ENCODE data around the gene OR52W1. TPM values are rescaled to one million over a fixed set of nuclear protein-coding genes. Genes with fewer than 3 reads are reported as not detected.
A peak's percentile ranks its signal among the peaks of the same experiment; 100 is the strongest.

OR52W1 gene
- total RNA-seq, 2 donors from 2014 or later = not detected

DNA sequence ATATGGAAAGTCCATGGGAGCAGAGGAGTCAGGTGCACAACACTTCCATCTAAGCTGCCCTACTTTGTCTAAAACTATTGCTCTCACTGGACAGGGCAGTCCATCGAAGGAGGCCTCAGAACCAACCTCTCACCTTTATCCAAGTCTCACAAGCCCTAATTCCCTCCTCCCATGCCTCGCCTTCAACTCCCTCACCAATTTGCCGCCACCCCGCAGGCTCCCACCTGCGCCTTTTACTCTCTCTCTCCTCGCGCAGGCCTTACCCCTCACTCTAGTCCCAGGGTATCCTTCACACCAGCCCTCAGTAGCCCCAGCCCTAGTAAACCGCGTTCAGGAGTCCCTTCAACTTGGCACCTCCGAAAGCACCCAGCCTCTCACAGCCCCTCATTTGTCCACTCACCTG lies 35.0 kb downstream of the OR52W1 start:
- Histone ChIP-seq H3K4me1 (ENCODE audit: control insufficient read depth in 1 of 2, low read depth in 2 of 2) (peaks cover 8 to 18% of the 10 kb centered on the region in 2 donors), H3K4me3 (peak overlapping the region; percentile 93), H3K27me3 (replicated peaks; ENCODE audit: insufficient read depth) (no peaks in the 10 kb centered on the region), H3K27ac (peak overlapping the region; percentile 60 to 80), H3K9me3 (no peaks in the 10 kb centered on the region), H3K36me3 (no peaks in the 10 kb centered on the region)
- TF ChIP-seq, protein P1, sequence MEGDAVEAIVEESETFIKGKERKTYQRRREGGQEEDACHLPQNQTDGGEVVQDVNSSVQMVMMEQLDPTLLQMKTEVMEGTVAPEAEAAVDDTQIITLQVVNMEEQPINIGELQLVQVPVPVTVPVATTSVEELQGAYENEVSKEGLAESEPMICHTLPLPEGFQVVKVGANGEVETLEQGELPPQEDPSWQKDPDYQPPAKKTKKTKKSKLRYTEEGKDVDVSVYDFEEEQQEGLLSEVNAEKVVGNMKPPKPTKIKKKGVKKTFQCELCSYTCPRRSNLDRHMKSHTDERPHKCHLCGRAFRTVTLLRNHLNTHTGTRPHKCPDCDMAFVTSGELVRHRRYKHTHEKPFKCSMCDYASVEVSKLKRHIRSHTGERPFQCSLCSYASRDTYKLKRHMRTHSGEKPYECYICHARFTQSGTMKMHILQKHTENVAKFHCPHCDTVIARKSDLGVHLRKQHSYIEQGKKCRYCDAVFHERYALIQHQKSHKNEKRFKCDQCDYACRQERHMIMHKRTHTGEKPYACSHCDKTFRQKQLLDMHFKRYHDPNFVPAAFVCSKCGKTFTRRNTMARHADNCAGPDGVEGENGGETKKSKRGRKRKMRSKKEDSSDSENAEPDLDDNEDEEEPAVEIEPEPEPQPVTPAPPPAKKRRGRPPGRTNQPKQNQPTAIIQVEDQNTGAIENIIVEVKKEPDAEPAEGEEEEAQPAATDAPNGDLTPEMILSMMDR (IDR thresholded peaks at IDR 0.05) = no peak
- no peak for ATAC-seq (ENCODE audit: insufficient number of reproducible peaks, low FRiP score, low read depth)
- no peak for DNase-seq (ENCODE audit: low spot score)

DNA sequence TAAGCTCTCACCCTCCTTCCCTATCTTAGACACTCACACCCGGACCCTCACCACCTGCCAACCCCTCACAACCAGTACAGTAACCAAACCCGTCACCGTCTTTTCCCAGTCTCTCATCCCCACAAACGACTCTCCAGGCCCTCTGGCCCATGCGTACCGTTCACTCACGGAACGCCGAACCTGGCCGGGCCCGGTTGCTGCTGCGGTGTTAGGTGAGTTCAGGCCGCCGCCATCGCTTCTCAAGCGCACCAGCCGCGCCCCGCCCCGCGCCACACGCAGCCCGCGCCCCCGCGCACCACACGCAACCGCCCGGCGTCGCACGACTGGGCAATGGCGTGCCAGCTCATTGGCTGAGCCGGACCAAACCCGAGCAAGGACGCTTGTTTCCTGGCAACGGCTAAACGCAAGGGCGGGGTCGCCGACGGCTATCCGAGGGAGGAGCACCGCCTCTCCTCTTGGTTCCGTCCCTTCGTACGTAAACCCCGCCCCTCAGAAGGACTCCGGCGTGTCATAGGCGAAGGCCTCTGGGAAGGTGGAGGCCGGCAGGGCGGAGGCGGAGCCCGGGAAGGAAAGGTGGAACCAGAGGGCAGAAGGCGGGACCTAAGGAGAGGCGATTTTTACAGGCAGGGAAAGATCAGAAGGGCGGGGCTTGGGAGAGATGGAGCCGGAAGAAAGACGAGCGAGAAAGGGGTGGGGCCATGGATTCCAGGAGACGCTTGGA lies 35.5 kb downstream of the OR52W1 start, which contains the start of gene FHIP1B:
Gene FHIP1B (minus strand): TSS at position 250 of the 721 bp plus-strand sequence. CDS start 10,120 bp downstream, outside the sequence.
- DNase-seq (ENCODE audit: low spot score) = peak; percentile 100
- ATAC-seq (ENCODE audit: insufficient number of reproducible peaks, low FRiP score, low read depth) = peak; percentile 99

DNA sequence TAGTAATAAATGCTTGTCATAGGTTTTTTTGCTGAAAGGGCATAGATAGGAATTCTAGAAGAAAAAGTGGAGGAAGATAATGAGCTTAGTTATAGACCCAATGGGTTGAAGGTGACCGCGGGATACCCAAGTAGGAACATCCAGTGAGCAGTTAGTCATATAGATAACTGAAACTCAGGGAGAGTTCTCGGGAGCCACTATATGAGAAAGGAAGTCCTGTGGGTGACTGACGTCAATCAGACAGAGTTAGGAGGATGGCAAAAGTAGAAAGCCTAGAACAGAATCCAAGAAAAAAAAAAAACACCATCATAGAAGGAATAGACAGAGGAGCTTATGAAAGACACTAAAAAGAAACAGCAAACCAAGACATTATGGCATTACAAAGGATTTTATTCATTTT lies 38.2 kb downstream of the OR52W1 start:
- DNase-seq (ENCODE audit: low spot score) (no peak), ATAC-seq (ENCODE audit: insufficient number of reproducible peaks, low FRiP score, low read depth) (no peak)
- TF ChIP-seq, protein P1 (IDR thresholded peaks at IDR 0.05) = no peak
- peaks cover 8 to 18% of the 10 kb centered on the region in 2 donors for H3K4me1 ChIP-seq (ENCODE audit: control insufficient read depth in 1 of 2, low read depth in 2 of 2)
- H3K4me3 ChIP-seq = no peak overlapping the region
- H3K9me3 ChIP-seq = no peaks in the 10 kb centered on the region
- H3K27ac ChIP-seq = no peak overlapping the region
- H3K36me3 ChIP-seq = no peaks in the 10 kb centered on the region
- H3K27me3 ChIP-seq (replicated peaks; ENCODE audit: insufficient read depth) = no peaks in the 10 kb centered on the region

More for the DNA sequence above, 35.5 kb downstream of the OR52W1 start, which contains the start of gene FHIP1B:
- TF ChIP-seq, protein P1 (IDR thresholded peaks at IDR 0.05) = no peak
- H3K9me3 ChIP-seq = no peaks in the 10 kb centered on the region
- H3K4me1 ChIP-seq (ENCODE audit: control insufficient read depth in 1 of 2, low read depth in 2 of 2) = peaks cover 8 to 18% of the 10 kb centered on the region in 2 donors
- no peaks in the 10 kb centered on the region for H3K36me3 ChIP-seq
- peak within 1 kb of the TSS; percentile 93 for H3K4me3 ChIP-seq
- no peaks in the 10 kb centered on the region for H3K27me3 ChIP-seq (replicated peaks; ENCODE audit: insufficient read depth)
- H3K27ac ChIP-seq = peak within 1 kb of the TSS; percentile 81 to 89

DNA sequence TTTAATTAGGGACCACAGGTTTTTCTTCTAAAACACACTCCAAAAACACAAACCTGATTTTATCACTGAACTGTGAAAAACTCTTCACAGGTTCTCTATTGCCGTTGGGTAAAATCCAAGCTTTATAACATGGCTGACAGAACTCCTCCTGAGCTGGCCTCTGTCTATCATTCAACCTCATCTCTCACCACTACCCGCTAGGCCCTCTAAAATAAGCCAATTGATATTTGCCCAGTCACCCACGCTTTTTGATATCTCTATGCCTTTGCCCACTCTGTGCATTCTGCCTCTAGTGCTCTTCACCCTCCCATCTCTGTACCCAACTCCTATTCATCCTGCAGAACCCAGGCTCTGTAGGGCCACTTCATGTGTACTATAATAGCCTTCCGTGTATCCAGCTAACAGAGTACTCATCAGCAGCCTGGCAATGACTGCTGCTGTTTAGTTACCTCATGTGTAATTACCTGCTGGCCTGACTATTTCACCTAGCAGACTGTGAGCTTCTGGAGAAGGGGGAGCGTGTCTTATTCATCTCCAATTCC lies 38.8 kb downstream of the OR52W1 start:
- ATAC-seq (ENCODE audit: insufficient number of reproducible peaks, low FRiP score, low read depth) (no peak), DNase-seq (ENCODE audit: low spot score) (no peak)
- TF ChIP-seq, protein P1 (IDR thresholded peaks at IDR 0.05) = no peak
- Histone ChIP-seq H3K4me3 (no peak overlapping the region), H3K36me3 (no peaks in the 10 kb centered on the region), H3K27ac (no peak overlapping the region), H3K9me3 (no peaks in the 10 kb centered on the region), H3K27me3 (replicated peaks; ENCODE audit: insufficient read depth) (no peaks in the 10 kb centered on the region), H3K4me1 (ENCODE audit: control insufficient read depth in 1 of 2, low read depth in 2 of 2) (peaks cover 8 to 13% of the 10 kb centered on the region in 2 donors)

DNA sequence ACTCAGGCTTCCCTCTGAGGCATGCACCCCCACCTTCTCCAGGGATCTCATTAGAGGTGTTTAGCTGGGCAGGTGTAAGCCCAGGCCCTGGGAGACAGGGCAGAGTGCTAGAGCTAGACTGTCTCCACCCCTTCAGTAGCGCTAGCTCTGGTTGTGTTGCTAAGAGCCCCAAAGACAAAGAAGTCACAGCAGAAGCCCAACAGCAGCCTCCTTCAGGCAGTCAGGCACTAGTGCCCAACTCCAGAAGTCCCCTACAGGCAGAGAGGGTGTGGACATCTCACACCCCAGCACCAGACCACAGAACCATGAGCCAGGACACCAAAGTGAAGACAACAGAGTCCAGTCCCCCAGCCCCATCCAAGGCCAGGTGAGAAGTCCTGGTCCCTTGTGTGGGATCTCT lies 39.9 kb downstream of the OR52W1 start, which contains the start of gene CNGA4:
Gene CNGA4 (plus strand): TSS at position 188 of the 400 bp plus-strand sequence. CDS start 118 bp downstream, at position 306.
- Histone ChIP-seq H3K36me3 (no peaks in the 10 kb centered on the region), H3K27me3 (replicated peaks; ENCODE audit: insufficient read depth) (no peaks in the 10 kb centered on the region), H3K9me3 (no peaks in the 10 kb centered on the region), H3K4me3 (no peak within 1 kb of the TSS), H3K27ac (no peak within 1 kb of the TSS), H3K4me1 (ENCODE audit: control insufficient read depth in 1 of 2, low read depth in 2 of 2) (peaks cover under 1 to 3% of the 10 kb centered on the region in 2 donors)
- TF ChIP-seq, protein P1 (IDR thresholded peaks at IDR 0.05) = no peak
- DNase-seq (ENCODE audit: low spot score) (no peak), ATAC-seq (ENCODE audit: insufficient number of reproducible peaks, low FRiP score, low read depth) (no peak)
